Measurements from ENCODE around the gene F2RL1. TPM values are rescaled to one million over a fixed set of nuclear protein-coding genes. Genes with fewer than 3 reads are reported as not detected.
"Not testable (repeated sequence)": the region's sequence is repeated elsewhere in the genome, so short reads cannot be mapped to it uniquely, and the experiment has no call there.

Gene F2RL1
- total RNA-seq, 2 donors from 2014 or later: 17.5 to 20.2 TPM

DNA sequence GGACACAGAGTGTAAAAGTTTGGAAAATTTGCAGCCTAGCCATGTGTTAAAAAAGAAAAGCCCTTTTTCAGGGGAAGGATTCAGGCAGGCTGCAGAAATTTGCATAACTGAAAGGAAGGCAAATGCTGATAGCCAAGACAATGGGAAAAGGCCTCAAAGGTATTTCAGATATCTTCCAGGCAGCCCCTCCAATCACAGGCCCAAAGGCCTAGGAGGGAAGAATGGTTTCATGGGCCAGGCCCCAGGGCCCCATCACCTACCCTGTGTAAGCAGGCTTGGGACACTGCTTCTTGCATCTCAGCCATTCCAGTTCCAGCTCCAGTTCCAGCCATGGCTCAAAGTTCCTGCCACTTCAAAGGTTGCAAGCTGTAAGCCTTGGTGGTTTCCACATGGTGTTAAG lies 35.8 kb downstream of the F2RL1 start:
- H3K4me3 ChIP-seq: no peak overlapping the region
- no peaks in the 10 kb centered on the region for H3K9me3 ChIP-seq
- DNase-seq (no peak), ATAC-seq (no peak)
- no peak for TF ChIP-seq POLR2A (IDR thresholded peaks at IDR 0.05)
- TF ChIP-seq, protein P1, sequence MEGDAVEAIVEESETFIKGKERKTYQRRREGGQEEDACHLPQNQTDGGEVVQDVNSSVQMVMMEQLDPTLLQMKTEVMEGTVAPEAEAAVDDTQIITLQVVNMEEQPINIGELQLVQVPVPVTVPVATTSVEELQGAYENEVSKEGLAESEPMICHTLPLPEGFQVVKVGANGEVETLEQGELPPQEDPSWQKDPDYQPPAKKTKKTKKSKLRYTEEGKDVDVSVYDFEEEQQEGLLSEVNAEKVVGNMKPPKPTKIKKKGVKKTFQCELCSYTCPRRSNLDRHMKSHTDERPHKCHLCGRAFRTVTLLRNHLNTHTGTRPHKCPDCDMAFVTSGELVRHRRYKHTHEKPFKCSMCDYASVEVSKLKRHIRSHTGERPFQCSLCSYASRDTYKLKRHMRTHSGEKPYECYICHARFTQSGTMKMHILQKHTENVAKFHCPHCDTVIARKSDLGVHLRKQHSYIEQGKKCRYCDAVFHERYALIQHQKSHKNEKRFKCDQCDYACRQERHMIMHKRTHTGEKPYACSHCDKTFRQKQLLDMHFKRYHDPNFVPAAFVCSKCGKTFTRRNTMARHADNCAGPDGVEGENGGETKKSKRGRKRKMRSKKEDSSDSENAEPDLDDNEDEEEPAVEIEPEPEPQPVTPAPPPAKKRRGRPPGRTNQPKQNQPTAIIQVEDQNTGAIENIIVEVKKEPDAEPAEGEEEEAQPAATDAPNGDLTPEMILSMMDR (IDR thresholded peaks at IDR 0.05): no peak
- H3K27me3 ChIP-seq: no peaks in the 10 kb centered on the region
- no peak overlapping the region for H3K27ac ChIP-seq
- H3K4me1 ChIP-seq: no peaks in the 10 kb centered on the region
- H3K36me3 ChIP-seq (replicated peaks in 1 of 2; ENCODE audit: insufficient read depth in 1 of 2, low read depth in 2 of 2): no peaks in the 10 kb centered on the region
- intact Hi-C loops (cut with DNase I): no loop called here

DNA sequence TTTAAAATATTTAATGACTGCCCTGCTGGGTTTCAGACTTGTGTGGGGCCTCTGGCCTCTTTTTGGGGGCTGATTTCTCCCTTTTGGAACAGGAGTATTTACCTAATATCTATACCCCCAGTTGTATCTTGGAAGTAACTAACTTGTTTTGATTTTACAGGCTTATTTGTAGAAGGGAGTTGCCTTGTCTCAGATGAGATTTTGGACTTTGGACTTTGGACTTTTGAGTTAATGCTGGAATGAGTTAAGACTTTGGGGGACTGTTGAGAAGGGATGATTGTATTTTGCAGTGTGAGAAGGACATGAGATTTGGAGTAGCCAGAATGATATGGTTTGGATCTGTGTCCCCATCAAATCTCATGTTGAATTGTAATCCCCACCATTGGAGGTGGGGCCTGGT lies 36.7 kb downstream of the F2RL1 start:
- DNase-seq; intact Hi-C loops (cut with DNase I); H3K4me3 ChIP-seq; H3K36me3 ChIP-seq (replicated peaks in 1 of 2; ENCODE audit: insufficient read depth in 1 of 2, low read depth in 2 of 2); H3K9me3 ChIP-seq; H3K27me3 ChIP-seq; ATAC-seq; H3K4me1 ChIP-seq: not testable (repeated sequence)
- peak overlapping the region in 1 of 4 donors; percentile 6 for H3K27ac ChIP-seq

GRCh38 chr5:76855961-76856360 lies 37.1 kb downstream of the F2RL1 start:
- DNase-seq (peak in 1 of 4 donors; percentile 35), ATAC-seq (no peak)
- Histone ChIP-seq H3K27ac (peak overlapping the region in 1 of 4 donors; percentile 32), H3K4me1 (no peaks in the 10 kb centered on the region), H3K9me3 (no peaks in the 10 kb centered on the region), H3K4me3 (no peak overlapping the region), H3K36me3 (replicated peaks in 1 of 2; ENCODE audit: insufficient read depth in 1 of 2, low read depth in 2 of 2) (no peaks in the 10 kb centered on the region), H3K27me3 (no peaks in the 10 kb centered on the region)
- WGBS, 2 donors: 56 to 87% methylated on average over 3 of the region's 3 CpGs
- TF ChIP-seq, protein P1 (IDR thresholded peaks at IDR 0.05): no peak
- no peak for TF ChIP-seq POLR2A (IDR thresholded peaks at IDR 0.05)
- intact Hi-C loops (cut with DNase I): no loop called here

- H3K9me3 ChIP-seq; intact Hi-C loops (cut with DNase I); H3K27me3 ChIP-seq; H3K4me3 ChIP-seq; H3K36me3 ChIP-seq (replicated peaks in 1 of 2; ENCODE audit: insufficient read depth in 1 of 2, low read depth in 2 of 2); ATAC-seq; H3K4me1 ChIP-seq; DNase-seq: not testable (repeated sequence)
- peak overlapping the region in 1 of 4 donors; percentile 32 for H3K27ac ChIP-seq
- WGBS, 2 donors: 74 to 83% methylated on average over 4 of the region's 4 CpGs
Measured at GRCh38 chr5:76856800-76857199, 38.0 kb downstream of the F2RL1 start.

GRCh38 chr5:76859591-76860247 lies 40.9 kb downstream of the F2RL1 start:
- intact Hi-C loops (cut with DNase I): no loop called here
- no peak for ATAC-seq

More at GRCh38 chr5:76859591-76860247, 40.9 kb downstream of the F2RL1 start:
- Histone ChIP-seq H3K9me3 (no peaks in the 10 kb centered on the region), H3K27ac (no peak overlapping the region), H3K4me1 (peaks cover 4% of the 10 kb centered on the region), H3K36me3 (replicated peaks in 1 of 2; ENCODE audit: insufficient read depth in 1 of 2, low read depth in 2 of 2) (no peaks in the 10 kb centered on the region), H3K27me3 (no peaks in the 10 kb centered on the region), H3K4me3 (no peak overlapping the region)
- DNase-seq: peak in 1 of 4 donors; percentile 26
- 87 to 91% methylated on average over 10 of the region's 10 CpGs for WGBS, 2 donors
- TF ChIP-seq, protein P1 (IDR thresholded peaks at IDR 0.05): no peak
- no peak for TF ChIP-seq POLR2A (IDR thresholded peaks at IDR 0.05)
